ENCODE data around the gene PACSIN2. TPM values are rescaled to one million over a fixed set of nuclear protein-coding genes. Genes with fewer than 3 reads are reported as not detected.

PACSIN2 gene
- total and polyA plus RNA-seq, 7 experiments from 2014 or later: 26.6 to 62.5 (median 36.3) TPM

DNA sequence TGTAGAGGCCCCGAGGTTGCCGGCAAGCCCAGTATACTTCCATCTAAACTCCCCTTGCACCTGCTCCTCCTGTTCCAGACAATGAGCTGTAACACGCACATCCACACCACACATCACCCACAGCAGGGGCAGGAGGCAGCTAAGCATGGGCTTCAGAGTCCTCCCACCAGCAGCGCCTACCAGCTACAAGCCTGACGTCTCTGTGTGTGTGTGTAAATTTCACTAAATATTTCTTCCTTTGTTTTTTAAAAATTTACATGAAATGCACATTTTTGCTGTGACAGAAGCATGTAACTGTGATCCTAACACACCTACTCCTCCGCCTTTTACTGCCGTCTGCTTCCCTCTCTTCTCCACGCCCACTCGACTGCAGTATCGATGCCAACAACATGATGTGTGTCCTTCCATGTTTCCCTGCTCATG, 29.4 kb upstream of the PACSIN2 start:
- no peak overlapping the region for H3K27ac Mint-ChIP-seq
- intact Hi-C loops (cut with micrococcal nuclease): no loop called here

DNA sequence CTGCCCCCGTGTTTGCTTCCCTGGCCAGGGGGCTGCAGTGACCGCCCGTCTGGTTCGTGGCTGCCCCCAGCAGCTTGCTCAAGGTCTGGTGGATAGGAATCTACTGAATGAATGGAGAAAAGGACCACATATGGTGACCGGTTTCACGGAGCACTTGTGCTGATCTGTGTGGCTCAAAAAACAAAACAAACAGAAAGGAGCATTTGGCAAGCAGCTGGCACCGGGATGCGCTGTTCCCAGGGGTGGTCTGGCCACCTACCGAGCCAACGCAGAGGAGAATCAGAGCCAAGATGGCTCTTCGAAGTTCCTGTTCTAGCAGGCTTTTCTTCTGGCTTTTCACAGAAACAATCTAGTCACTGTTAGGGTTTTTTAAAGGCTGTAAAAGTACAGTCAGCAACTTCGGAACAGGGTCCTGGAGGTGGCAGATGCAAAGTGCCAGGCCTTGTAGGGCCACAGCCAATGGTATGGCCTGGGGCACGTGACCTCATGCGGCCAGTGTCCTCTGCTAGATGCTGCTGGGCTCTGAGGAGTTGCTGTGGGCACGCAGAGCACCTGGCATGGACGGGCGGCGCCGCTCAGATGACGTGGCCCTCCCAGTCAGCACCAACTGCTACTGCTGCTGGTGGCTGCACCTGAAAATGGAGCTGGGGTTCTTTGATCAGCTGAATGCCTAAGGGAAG, 27.3 kb upstream of the PACSIN2 start:
- ChIA-PET POLR2A (no interaction called here), CTCF (no interaction called here)
- Histone ChIP-seq H3K36me3 (ENCODE audit: control insufficient read depth in 2 of 3, insufficient read depth in 3 of 3, low read length in 3 of 3) (peaks cover 0 to 4% (median 0%) of the 10 kb centered on the region in 3 experiments), H3K4me3 (ENCODE audit: low read length) (no peak overlapping the region), H3K27me3 (ENCODE audit: control insufficient read depth in 2 of 2, insufficient read depth in 2 of 2, low read length in 2 of 2) (no peaks in the 10 kb centered on the region), H3K9me3 (ENCODE audit: control insufficient read depth in 2 of 3, low read length in 3 of 3) (no peaks in the 10 kb centered on the region), H3K27ac (ENCODE audit: low read depth, low read length) (no peak overlapping the region), H3K4me1 (ENCODE audit: control insufficient read depth in 2 of 2, insufficient read depth in 2 of 2, low read length in 2 of 2) (no peaks in the 10 kb centered on the region)
- intact Hi-C loops (cut with micrococcal nuclease): no loop called here
- H3K9me3 Mint-ChIP-seq: no peaks in the 10 kb centered on the region
- H3K36me3 Mint-ChIP-seq: peaks cover 0 to 6% (median 0%) of the 10 kb centered on the region in 5 donors
- DNase-seq (no peak), ATAC-seq (no peak)
- H3K4me3 Mint-ChIP-seq: no peak overlapping the region
- no peak overlapping the region for H3K27ac Mint-ChIP-seq
- peaks cover 0 to 2% (median 0%) of the 10 kb centered on the region in 7 donors for H3K4me1 Mint-ChIP-seq
- no peaks in the 10 kb centered on the region for H3K27me3 Mint-ChIP-seq

More for the DNA sequence above, 29.4 kb upstream of the PACSIN2 start:
- Histone ChIP-seq H3K9me3 (ENCODE audit: control insufficient read depth in 2 of 3, low read length in 3 of 3) (no peaks in the 10 kb centered on the region), H3K4me3 (ENCODE audit: low read length) (no peak overlapping the region), H3K27me3 (ENCODE audit: control insufficient read depth in 2 of 2, insufficient read depth in 2 of 2, low read length in 2 of 2) (no peaks in the 10 kb centered on the region), H3K36me3 (ENCODE audit: control insufficient read depth in 2 of 3, insufficient read depth in 3 of 3, low read length in 3 of 3) (peaks cover 0 to 4% (median 0%) of the 10 kb centered on the region in 3 experiments), H3K4me1 (ENCODE audit: control insufficient read depth in 2 of 2, insufficient read depth in 2 of 2, low read length in 2 of 2) (no peaks in the 10 kb centered on the region), H3K27ac (ENCODE audit: low read depth, low read length) (no peak overlapping the region)
- ATAC-seq: no peak
- Mint-ChIP-seq H3K9me3 (no peaks in the 10 kb centered on the region), H3K4me1 (peaks cover 0 to 2% (median 0%) of the 10 kb centered on the region in 7 donors), H3K36me3 (peaks cover 0 to 6% (median 0%) of the 10 kb centered on the region in 5 donors), H3K4me3 (no peak overlapping the region), H3K27me3 (no peaks in the 10 kb centered on the region)
- ChIA-PET CTCF (interaction anchor here (1.3 kb wide), 1 partner anchor 10 kb away, joined by 8 read pairs; no protein-coding TSS in a partner anchor), POLR2A (interaction anchor here (0.8 kb wide), 1 partner anchor 892 kb away, joined by 3 read pairs; no protein-coding TSS in a partner anchor)
- DNase-seq: no peak

DNA sequence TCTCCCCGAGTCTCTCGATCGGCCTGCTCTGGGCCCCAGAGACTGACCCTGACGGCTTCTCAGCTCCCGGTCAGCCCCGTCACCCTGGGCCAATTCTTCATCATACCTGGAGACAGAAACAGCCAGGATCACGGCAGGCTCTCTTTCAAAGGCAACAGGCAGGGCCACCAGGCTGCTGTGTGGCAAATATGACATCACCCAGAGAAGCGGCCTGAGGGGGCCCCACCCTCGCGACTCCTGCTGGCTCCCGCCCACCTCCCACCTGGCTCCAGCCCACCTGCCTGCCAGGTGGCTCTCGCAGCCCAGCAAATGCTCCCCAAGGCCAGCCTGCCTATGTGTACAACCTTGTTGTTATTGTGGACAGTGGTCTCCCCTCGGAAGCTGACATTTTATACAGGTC, 24.9 kb upstream of the PACSIN2 start:
- no peak overlapping the region for H3K27ac ChIP-seq (ENCODE audit: low read depth, low read length)
- Mint-ChIP-seq H3K4me3 (no peak overlapping the region), H3K4me1 (peaks cover 0 to 3% (median 0%) of the 10 kb centered on the region in 7 donors), H3K36me3 (no peaks in the 10 kb centered on the region), H3K27ac (peak overlapping the region in 1 of 9 donors; percentile 52), H3K27me3 (no peaks in the 10 kb centered on the region), H3K9me3 (no peaks in the 10 kb centered on the region)
- H3K9me3 ChIP-seq (ENCODE audit: control insufficient read depth in 2 of 3, low read length in 3 of 3): no peaks in the 10 kb centered on the region
- H3K4me1 ChIP-seq (ENCODE audit: control insufficient read depth in 2 of 2, insufficient read depth in 2 of 2, low read length in 2 of 2): no peaks in the 10 kb centered on the region
- H3K27me3 ChIP-seq (ENCODE audit: control insufficient read depth in 2 of 2, insufficient read depth in 2 of 2, low read length in 2 of 2): no peaks in the 10 kb centered on the region
- ChIA-PET CTCF (interaction anchor here (0.6 kb wide), 1 partner anchor 357 kb away, joined by 5 read pairs; no protein-coding TSS in a partner anchor), POLR2A (no interaction called here)
- intact Hi-C loops (cut with micrococcal nuclease): no loop called here
- peaks cover 0 to 4% (median 0%) of the 10 kb centered on the region in 3 experiments for H3K36me3 ChIP-seq (ENCODE audit: control insufficient read depth in 2 of 3, insufficient read depth in 3 of 3, low read length in 3 of 3)
- DNase-seq (no peak), ATAC-seq (no peak)
- no peak overlapping the region for H3K4me3 ChIP-seq (ENCODE audit: low read length)

DNA sequence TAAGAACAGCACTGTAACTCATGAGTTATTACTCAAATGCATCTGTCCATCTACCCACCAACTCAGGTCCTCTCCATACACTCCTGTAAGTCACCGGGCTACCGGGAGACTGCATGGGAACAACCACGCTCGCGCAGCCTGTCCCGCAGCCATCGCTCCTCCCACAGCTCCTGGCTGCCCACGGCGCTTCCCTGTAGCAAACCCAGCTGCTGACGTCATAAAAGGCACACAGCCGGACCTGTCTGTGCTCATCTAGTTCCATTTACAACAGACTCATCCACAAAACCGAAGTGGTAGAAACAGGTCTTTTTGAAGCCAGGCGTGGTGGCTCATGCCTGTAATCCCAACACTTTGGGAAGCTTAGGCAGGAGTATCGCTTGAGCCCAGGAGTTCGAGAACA, 23.4 kb upstream of the PACSIN2 start:
- Histone ChIP-seq H3K9me3 (ENCODE audit: control insufficient read depth in 2 of 3, low read length in 3 of 3) (no peaks in the 10 kb centered on the region), H3K27ac (ENCODE audit: low read depth, low read length) (no peak overlapping the region), H3K4me3 (ENCODE audit: low read length) (no peak overlapping the region), H3K4me1 (ENCODE audit: control insufficient read depth in 2 of 2, insufficient read depth in 2 of 2, low read length in 2 of 2) (no peaks in the 10 kb centered on the region), H3K36me3 (ENCODE audit: control insufficient read depth in 2 of 3, insufficient read depth in 3 of 3, low read length in 3 of 3) (peaks cover 0 to 4% (median 0%) of the 10 kb centered on the region in 3 experiments), H3K27me3 (ENCODE audit: control insufficient read depth in 2 of 2, insufficient read depth in 2 of 2, low read length in 2 of 2) (no peaks in the 10 kb centered on the region)
- intact Hi-C loops (cut with micrococcal nuclease): no loop called here
- DNase-seq (no peak), ATAC-seq (no peak)
- no peaks in the 10 kb centered on the region for H3K27me3 Mint-ChIP-seq
- ChIA-PET POLR2A (no interaction called here), CTCF (no interaction called here)
- H3K9me3 Mint-ChIP-seq: no peaks in the 10 kb centered on the region
- H3K4me3 Mint-ChIP-seq: no peak overlapping the region
- H3K36me3 Mint-ChIP-seq: no peaks in the 10 kb centered on the region
- H3K27ac Mint-ChIP-seq: peak overlapping the region in 1 of 9 donors; percentile 66
- peaks cover 0 to 8% (median 3%) of the 10 kb centered on the region in 7 donors for H3K4me1 Mint-ChIP-seq

DNA sequence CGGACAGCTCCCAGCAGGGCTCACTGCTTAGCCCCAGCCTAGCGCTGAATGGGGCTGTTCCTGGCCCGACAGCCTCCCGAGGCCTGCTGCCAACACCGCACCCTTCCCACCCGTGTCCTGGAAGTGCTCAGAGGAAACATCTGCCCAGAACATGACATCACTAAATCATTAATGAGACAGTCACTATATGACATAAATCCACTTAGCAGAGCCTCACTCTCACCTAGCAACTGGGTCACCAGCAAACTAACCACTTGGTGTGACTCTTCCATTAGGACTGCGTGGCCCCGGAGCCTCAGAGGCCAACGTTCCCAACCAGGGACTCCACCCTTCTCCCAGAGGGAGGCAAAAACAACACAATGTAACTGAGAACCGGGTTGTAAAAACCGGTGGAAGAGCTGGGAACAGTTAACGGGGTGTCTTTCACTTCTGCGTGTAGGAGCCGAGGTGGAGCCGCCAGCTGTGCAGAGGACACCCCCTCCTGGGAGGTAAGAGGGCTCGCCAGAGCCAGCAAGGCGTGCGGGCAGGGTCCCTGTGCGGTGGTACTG, 21.4 kb upstream of the PACSIN2 start:
- no peaks in the 10 kb centered on the region for H3K36me3 Mint-ChIP-seq
- H3K9me3 Mint-ChIP-seq: no peaks in the 10 kb centered on the region
- no peak overlapping the region for H3K4me3 Mint-ChIP-seq
- H3K36me3 ChIP-seq (ENCODE audit: control insufficient read depth in 2 of 3, insufficient read depth in 3 of 3, low read length in 3 of 3): no peaks in the 10 kb centered on the region
- no peak for ATAC-seq
- no peak overlapping the region for H3K4me3 ChIP-seq (ENCODE audit: low read length)
- ChIA-PET CTCF (interaction anchor here (0.8 kb wide), 1 partner anchor 1842 kb away, joined by 3 read pairs; no protein-coding TSS in a partner anchor), POLR2A (no interaction called here)
- peaks cover 0 to 8% (median 3%) of the 10 kb centered on the region in 7 donors for H3K4me1 Mint-ChIP-seq
- no peaks in the 10 kb centered on the region for H3K4me1 ChIP-seq (ENCODE audit: control insufficient read depth in 2 of 2, insufficient read depth in 2 of 2, low read length in 2 of 2)
- no peak for DNase-seq
- no peaks in the 10 kb centered on the region for H3K9me3 ChIP-seq (ENCODE audit: control insufficient read depth in 2 of 3, low read length in 3 of 3)
- H3K27ac ChIP-seq (ENCODE audit: low read depth, low read length): no peak overlapping the region
- no peaks in the 10 kb centered on the region for H3K27me3 Mint-ChIP-seq
- H3K27ac Mint-ChIP-seq: no peak overlapping the region
- no peaks in the 10 kb centered on the region for H3K27me3 ChIP-seq (ENCODE audit: control insufficient read depth in 2 of 2, insufficient read depth in 2 of 2, low read length in 2 of 2)
- intact Hi-C loops (cut with micrococcal nuclease): no loop called here

DNA sequence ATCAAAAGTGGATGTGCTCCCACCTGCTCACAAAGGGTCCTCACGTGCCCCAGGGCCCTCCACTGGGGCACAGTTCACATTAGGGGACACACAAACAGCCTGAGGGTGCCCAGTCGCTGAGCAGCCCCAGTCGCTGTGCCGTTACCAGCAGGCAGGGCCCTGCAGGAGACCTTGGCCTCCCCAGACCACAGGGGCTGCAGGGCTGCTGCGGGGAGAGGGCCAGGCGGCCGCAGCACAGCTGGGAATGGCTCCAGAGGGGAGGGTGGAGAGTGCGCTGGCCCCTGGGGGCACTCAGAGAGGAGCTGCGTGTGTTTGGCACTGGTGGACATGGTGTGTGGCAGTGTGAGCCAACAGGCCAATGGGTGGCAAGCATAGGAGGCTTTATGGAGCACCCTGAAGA, 20.3 kb upstream of the PACSIN2 start:
- Mint-ChIP-seq H3K27ac (no peak overlapping the region), H3K4me3 (no peak overlapping the region), H3K4me1 (peaks cover 0 to 8% (median 3%) of the 10 kb centered on the region in 7 donors), H3K9me3 (no peaks in the 10 kb centered on the region), H3K36me3 (no peaks in the 10 kb centered on the region), H3K27me3 (no peaks in the 10 kb centered on the region)
- DNase-seq (no peak), ATAC-seq (no peak)
- Histone ChIP-seq H3K4me3 (ENCODE audit: low read length) (no peak overlapping the region), H3K27me3 (ENCODE audit: control insufficient read depth in 2 of 2, insufficient read depth in 2 of 2, low read length in 2 of 2) (no peaks in the 10 kb centered on the region), H3K36me3 (ENCODE audit: control insufficient read depth in 2 of 3, insufficient read depth in 3 of 3, low read length in 3 of 3) (no peaks in the 10 kb centered on the region), H3K4me1 (ENCODE audit: control insufficient read depth in 2 of 2, insufficient read depth in 2 of 2, low read length in 2 of 2) (no peaks in the 10 kb centered on the region), H3K9me3 (ENCODE audit: control insufficient read depth in 2 of 3, low read length in 3 of 3) (no peaks in the 10 kb centered on the region), H3K27ac (ENCODE audit: low read depth, low read length) (no peak overlapping the region)
- intact Hi-C loops (cut with micrococcal nuclease): loop anchor here in 1 of 2 donors (2.0 kb wide), 1 partner anchor 372 kb away; no protein-coding TSS in a partner anchor
- ChIA-PET CTCF (interaction anchor here (0.8 kb wide), 1 partner anchor 1843 kb away, joined by 3 read pairs; no protein-coding TSS in a partner anchor), POLR2A (no interaction called here)

All from naive thymus-derived CD4-positive, alpha-beta T cell (primary cell).